CD4-positive, alpha-beta T cell (primary cell): Measurements from ENCODE around the gene YBX1. TPM values are rescaled to one million over a fixed set of nuclear protein-coding genes. Genes with fewer than 3 reads are reported as not detected.

Experiments used
- ATAC-seq: fragments of 200-7000 bp; cut with Tn5 transposase; one replicate; pipeline ENCODE4 v1.10.0; 2022; ENCODE audit warnings: mild to moderate bottlenecking; ENCODE audit not compliant: poor library complexity
- CTCF ChIA-PET: fragments of 350-600 bp; sonication (Branson Sonifier 250); formaldehyde crosslinking; loops from one replicate; lab custom pipeline; 2021; ENCODE audit warnings: antibody characterized with exemption, inconsistent platforms; lab: Charles Lee
- POLR2A ChIA-PET: fragments of 350-600 bp; sonication (Branson Sonifier 250); formaldehyde crosslinking; loops from one replicate; lab custom pipeline; 2021; ENCODE audit warnings: antibody characterized with exemption, inconsistent platforms; lab: Charles Lee
- DNase-seq, 14 experiments: peaks; one replicate each; pipeline ENCODE4 v3.0.0-alpha.2; 2013 to 2020; ENCODE audit warnings: mixed read lengths in 2 of 14
- H3K27ac ChIP-seq, 2 donors: one replicate each; pipeline versions ENCODE4 v1.5.1 to v1.7.0; 2013; ENCODE audit warnings: low read length in 2 of 2, low read depth in 1 of 2, mild to moderate bottlenecking in 1 of 2
- H3K27me3 ChIP-seq, 2 experiments: 1 replicate in 1 of 2; 2 replicates in 1 of 2; pipeline versions ENCODE4 v1.6.1 to v1.7.0; 2013; ENCODE audit warnings: low read length in 2 of 2, control low read depth in 1 of 2, mild to moderate bottlenecking in 1 of 2, moderate library complexity in 1 of 2; ENCODE audit not compliant: insufficient read depth in 2 of 2, control insufficient read depth in 1 of 2
- H3K36me3 ChIP-seq: one replicate; pipeline ENCODE4 v1.6.1; 2013; ENCODE audit warnings: low read length, control low read depth; ENCODE audit not compliant: insufficient read depth
- H3K4me1 ChIP-seq: one replicate; pipeline ENCODE4 v1.6.1; 2013; ENCODE audit warnings: low read length, control low read depth; ENCODE audit not compliant: insufficient read depth
- H3K4me3 ChIP-seq: one replicate; pipeline ENCODE4 v1.5.1; 2013; ENCODE audit warnings: mild to moderate bottlenecking, low read length, moderate library complexity
- H3K9me3 ChIP-seq, 2 experiments: 1 replicate in 1 of 2; 2 replicates in 1 of 2; pipeline versions ENCODE4 v1.6.1 to v1.7.0; 2013; ENCODE audit warnings: low read length in 2 of 2, mild to moderate bottlenecking in 2 of 2, control low read depth in 1 of 2, moderate library complexity in 1 of 2; ENCODE audit not compliant: control insufficient read depth in 1 of 2, insufficient read depth in 1 of 2
- H3K27ac Mint-ChIP-seq: one replicate; pipeline ENCODE4 v1.8.0; 2020; ENCODE audit warnings: mixed read lengths
- H3K27me3 Mint-ChIP-seq: one replicate; pipeline ENCODE4 v1.8.0; 2021; ENCODE audit warnings: mixed read lengths
- H3K36me3 Mint-ChIP-seq: one replicate; pipeline ENCODE4 v1.8.0; 2021; ENCODE audit warnings: low read depth, mixed read lengths
- H3K4me1 Mint-ChIP-seq: one replicate; pipeline ENCODE4 v1.8.0; 2021; ENCODE audit warnings: low read depth, mixed read lengths
- H3K4me3 Mint-ChIP-seq: one replicate; pipeline ENCODE4 v1.8.0; 2020; ENCODE audit warnings: mild to moderate bottlenecking, mixed read lengths
- H3K9me3 Mint-ChIP-seq: one replicate; pipeline ENCODE4 v1.8.0; 2020; ENCODE audit warnings: mixed read lengths
- intact Hi-C, 2 experiments: fragments of 100-400 bp; cut with DNase I in 1 of 2; cut with micrococcal nuclease in 1 of 2; formaldehyde crosslinking; loops; one replicate each; pipeline versions ENCODE4 v1.15.1 to v1.9.0; 2023 to 2025; cut with DNase I, micrococcal nuclease
- total RNA-seq, 174 experiments: library from RNA in 2 of 174; stranded (reverse) in 2 of 174; gene quantifications; one replicate each; pipeline ENCODE4 v1.2.3 and lab custom pipeline; 2021 to 2026
- TF ChIP-seq, protein P1 (sequence below): fragments of 200-600 bp; IDR thresholded peaks from one replicate; pipeline ENCODE4 v1.8.0; 2022; ENCODE audit warnings: antibody characterized with exemption, mild to moderate bottlenecking

Gene YBX1
- total RNA-seq, 2 experiments from 2014 or later, result 372 to 389 TPM

DNA sequence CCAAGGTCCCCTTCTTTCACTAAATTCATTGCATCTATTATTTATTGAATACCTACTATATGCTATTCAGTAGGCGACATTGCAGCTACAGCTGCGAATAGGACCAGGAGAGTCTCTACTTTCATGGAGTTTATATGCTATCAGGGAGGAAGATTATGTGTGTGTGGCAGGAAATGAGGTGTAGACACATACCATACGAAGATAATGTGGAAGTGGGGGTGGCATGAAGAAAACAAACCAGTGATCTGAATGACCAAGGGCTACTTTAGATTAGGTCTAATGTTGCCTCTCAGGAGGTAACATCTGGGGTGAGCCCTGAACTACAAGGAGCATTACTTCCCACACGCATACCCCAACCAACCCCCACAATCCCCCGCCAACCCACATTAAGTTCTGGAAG is 25.0 kb upstream of the YBX1 start:
- H3K4me3 ChIP-seq, result no peak overlapping the region
- H3K4me1 ChIP-seq, result peaks cover 18% of the 10 kb centered on the region
- no peaks in the 10 kb centered on the region for H3K9me3 ChIP-seq
- POLR2A ChIA-PET, result interaction anchor here (1.0 to 2.9 kb wide), 8 partner anchors 9 to 515 kb away, joined by 3 to 171 read pairs (median 4); partner anchors contain the start of genes C1orf50, CFAP57, EBNA1BP2 and P3H1
- intact Hi-C loops, result loop anchor here in 1 of 2 experiments (1.0 kb wide), 1 partner anchor 109 kb away; no protein-coding TSS in a partner anchor
- peaks cover 17% of the 10 kb centered on the region for H3K36me3 ChIP-seq
- peak overlapping the region; percentile 88 for H3K27ac Mint-ChIP-seq
- DNase-seq (peak in 3 of 14 experiments; percentile 9 to 18 (median 11)), ATAC-seq (no peak)
- H3K4me3 Mint-ChIP-seq, result peak overlapping the region; percentile 95
- H3K27ac ChIP-seq, result peak overlapping the region; percentile 23 to 77
- no peaks in the 10 kb centered on the region for H3K9me3 Mint-ChIP-seq
- no peaks in the 10 kb centered on the region for H3K27me3 Mint-ChIP-seq
- CTCF ChIA-PET, result interaction anchor here (1.3 to 2.5 kb wide), 3 partner anchors 21 to 35 kb away, joined by 3 to 21 read pairs (median 3); partner anchors contain the start of gene YBX1
- TF ChIP-seq, protein P1, sequence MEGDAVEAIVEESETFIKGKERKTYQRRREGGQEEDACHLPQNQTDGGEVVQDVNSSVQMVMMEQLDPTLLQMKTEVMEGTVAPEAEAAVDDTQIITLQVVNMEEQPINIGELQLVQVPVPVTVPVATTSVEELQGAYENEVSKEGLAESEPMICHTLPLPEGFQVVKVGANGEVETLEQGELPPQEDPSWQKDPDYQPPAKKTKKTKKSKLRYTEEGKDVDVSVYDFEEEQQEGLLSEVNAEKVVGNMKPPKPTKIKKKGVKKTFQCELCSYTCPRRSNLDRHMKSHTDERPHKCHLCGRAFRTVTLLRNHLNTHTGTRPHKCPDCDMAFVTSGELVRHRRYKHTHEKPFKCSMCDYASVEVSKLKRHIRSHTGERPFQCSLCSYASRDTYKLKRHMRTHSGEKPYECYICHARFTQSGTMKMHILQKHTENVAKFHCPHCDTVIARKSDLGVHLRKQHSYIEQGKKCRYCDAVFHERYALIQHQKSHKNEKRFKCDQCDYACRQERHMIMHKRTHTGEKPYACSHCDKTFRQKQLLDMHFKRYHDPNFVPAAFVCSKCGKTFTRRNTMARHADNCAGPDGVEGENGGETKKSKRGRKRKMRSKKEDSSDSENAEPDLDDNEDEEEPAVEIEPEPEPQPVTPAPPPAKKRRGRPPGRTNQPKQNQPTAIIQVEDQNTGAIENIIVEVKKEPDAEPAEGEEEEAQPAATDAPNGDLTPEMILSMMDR, result no peak
- no peaks in the 10 kb centered on the region for H3K27me3 ChIP-seq
- H3K4me1 Mint-ChIP-seq, result peaks cover 50% of the 10 kb centered on the region
- H3K36me3 Mint-ChIP-seq, result peaks cover 41% of the 10 kb centered on the region

DNA sequence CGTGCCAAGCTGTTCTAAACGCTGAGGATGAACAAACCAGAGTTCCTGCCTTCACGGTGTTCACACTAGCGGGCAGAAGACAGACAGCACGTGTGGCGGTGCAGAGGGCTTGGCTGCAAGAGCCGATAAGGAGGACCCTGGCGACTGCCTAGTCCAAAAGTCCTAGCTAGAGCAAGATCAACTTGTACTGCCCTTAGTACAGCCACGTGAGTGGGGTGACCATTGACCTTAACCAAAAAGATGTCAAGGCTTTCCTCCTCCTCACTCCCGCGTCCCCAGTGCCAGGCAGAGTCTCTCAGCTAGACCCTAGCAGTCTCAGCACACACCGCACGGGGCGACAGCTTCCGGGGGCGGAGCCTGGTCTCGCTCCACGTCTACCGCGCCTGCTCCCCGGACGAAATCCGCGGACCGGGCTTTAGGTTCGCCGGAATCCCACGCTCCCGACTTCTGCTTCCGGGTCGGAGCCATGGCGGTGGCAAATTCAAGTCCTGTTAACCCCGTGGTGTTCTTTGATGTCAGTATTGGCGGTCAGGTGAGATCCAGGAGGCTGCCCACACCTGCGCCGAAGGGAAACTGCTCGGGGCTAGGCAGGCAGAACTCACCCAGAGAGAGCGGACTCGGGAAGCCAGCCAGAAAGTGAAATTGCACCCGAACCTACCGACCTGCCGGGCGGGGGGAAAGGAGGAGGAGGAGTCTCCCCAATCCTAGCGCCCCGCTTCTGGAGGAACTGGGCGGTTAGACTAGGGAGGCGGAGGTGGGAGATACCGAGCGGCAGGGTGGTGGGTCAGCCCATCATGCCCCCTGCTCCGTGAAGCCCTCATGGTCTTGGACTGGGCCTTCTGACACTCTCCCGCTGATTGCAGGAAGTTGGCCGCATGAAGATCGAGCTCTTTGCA is 24.0 kb upstream of the YBX1 start, which contains the start of gene PPIH:
TSS of gene PPIH (plus strand) at position 443 of the 896 bp plus-strand sequence. CDS start at position 467, 24 bp downstream.
- Histone ChIP-seq H3K27ac (peak within 1 kb of the TSS; percentile 68 to 77), H3K9me3 (no peaks in the 10 kb centered on the region), H3K36me3 (peaks cover 24% of the 10 kb centered on the region), H3K4me1 (peaks cover 18% of the 10 kb centered on the region), H3K4me3 (peak within 1 kb of the TSS; percentile 94), H3K27me3 (no peaks in the 10 kb centered on the region)
- ChIA-PET POLR2A (interaction anchor here (0.7 to 2.9 kb wide), 16 partner anchors 8 to 992 kb away, joined by 3 to 171 read pairs (median 4); partner anchors contain the start of genes C1orf50, CCDC30, CFAP57 and EBNA1BP2), CTCF (interaction anchor here (0.6 to 2.5 kb wide), 6 partner anchors 20 to 380 kb away, joined by 3 to 21 read pairs (median 3); partner anchors contain the start of genes C1orf50, P3H1 and YBX1)
- peak; percentile 98 for ATAC-seq
- intact Hi-C loops, result loop anchor here (1.0 to 2.0 kb wide), 3 partner anchors 24 to 195 kb away; partner anchors contain the start of genes CCDC30 (in 1 of the 2) and YBX1 (in 1 of the 2)
- peak; percentile 87 to 97 (median 94) for DNase-seq
- H3K27ac Mint-ChIP-seq, result peak within 1 kb of the TSS; percentile 88
- no peaks in the 10 kb centered on the region for H3K27me3 Mint-ChIP-seq
- H3K9me3 Mint-ChIP-seq, result no peaks in the 10 kb centered on the region
- H3K4me3 Mint-ChIP-seq, result peak within 1 kb of the TSS; percentile 95
- peaks cover 50% of the 10 kb centered on the region for H3K4me1 Mint-ChIP-seq
- H3K36me3 Mint-ChIP-seq, result peaks cover 41% of the 10 kb centered on the region
- TF ChIP-seq, protein P1, result no peak

DNA sequence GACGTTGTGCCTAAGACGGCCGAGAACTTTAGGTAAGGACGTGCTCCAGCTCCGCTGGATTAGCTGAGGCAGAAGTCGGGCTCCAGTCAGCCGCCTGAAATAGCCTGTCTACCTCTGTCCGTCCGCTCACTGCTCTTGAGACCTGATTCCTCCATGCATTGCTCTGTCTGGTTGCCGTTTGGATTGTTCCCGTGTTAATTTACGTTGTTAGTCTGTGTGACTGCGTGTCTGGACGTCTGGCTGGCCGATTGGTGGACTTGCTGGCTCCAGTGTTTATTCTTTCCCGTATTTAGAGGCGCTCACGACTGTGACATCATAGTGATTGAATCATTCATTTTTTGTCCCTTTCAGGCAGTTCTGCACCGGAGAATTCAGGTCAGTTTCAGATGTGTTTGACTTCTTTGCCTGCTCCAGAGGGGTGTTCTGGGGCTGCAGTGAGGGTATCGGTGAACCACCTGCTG is 23.3 kb upstream of the YBX1 start:
- no peaks in the 10 kb centered on the region for H3K9me3 ChIP-seq
- Mint-ChIP-seq H3K27ac (peak overlapping the region; percentile 88), H3K4me1 (peaks cover 50% of the 10 kb centered on the region), H3K9me3 (no peaks in the 10 kb centered on the region), H3K27me3 (no peaks in the 10 kb centered on the region), H3K36me3 (peaks cover 46% of the 10 kb centered on the region), H3K4me3 (peak overlapping the region; percentile 95)
- no peak for ATAC-seq
- no peak for DNase-seq
- intact Hi-C loops, result loop anchor here (1.0 to 2.0 kb wide), 3 partner anchors 22 to 196 kb away; partner anchors contain the start of genes CCDC30 (in 1 of the 2) and YBX1 (in 1 of the 2)
- H3K4me1 ChIP-seq, result peaks cover 18% of the 10 kb centered on the region
- no peaks in the 10 kb centered on the region for H3K27me3 ChIP-seq
- H3K4me3 ChIP-seq, result peak overlapping the region; percentile 94
- ChIA-PET POLR2A (interaction anchor here (1.6 to 2.9 kb wide), 3 partner anchors 24 to 196 kb away, joined by 5 to 171 read pairs (median 24); partner anchors contain the start of genes C1orf50, CCDC30, P3H1 and YBX1), CTCF (no interaction called here)
- peak overlapping the region; percentile 68 to 77 for H3K27ac ChIP-seq
- peaks cover 28% of the 10 kb centered on the region for H3K36me3 ChIP-seq
- TF ChIP-seq, protein P1, result no peak
